HepG2 (cell line): ENCODE results near the gene MYOZ1. TPM values are rescaled to one million over a fixed set of nuclear protein-coding genes. Genes with fewer than 3 reads are reported as not detected.
A peak's percentile ranks its signal among the peaks of the same experiment; 100 is the strongest.

Experiments
- ATF1 ChIP-seq: IDR thresholded peaks from 2 replicates; pipeline ENCODE4 v1.6.1; 2016; ENCODE audit warnings: mild to moderate bottlenecking, control low read depth
- CREM ChIP-seq, 2 experiments: sonication (generic) in 1 of 2; formaldehyde crosslinking in 1 of 2; IDR thresholded peaks; 2 replicates each; pipeline versions ENCODE4 v1.4.0 to v1.6.1; 2016 to 2020; ENCODE audit warnings: antibody characterized with exemption in 1 of 2, mild to moderate bottlenecking in 1 of 2, missing genetic modification reagents in 1 of 2
- DBP ChIP-seq: sonication (generic); formaldehyde crosslinking; IDR thresholded peaks from 2 replicates; pipeline ENCODE4 v1.4.0; 2020; ENCODE audit warnings: missing genetic modification reagents; ENCODE audit errors: not compliant biosample characterization
- FOXC1 ChIP-seq: sonication (generic); formaldehyde crosslinking; IDR thresholded peaks from 2 replicates; pipeline ENCODE4 v1.8.0; 2022; ENCODE audit warnings: mild to moderate bottlenecking, missing genetic modification reagents, borderline replicate concordance
- GABPB1 ChIP-seq: IDR thresholded peaks from 2 replicates; pipeline ENCODE4 v1.6.1; 2016; ENCODE audit warnings: mild to moderate bottlenecking, missing genetic modification reagents, moderate library complexity, missing compliant biosample characterization
- MLLT10 ChIP-seq: sonication (generic); formaldehyde crosslinking; IDR thresholded peaks from 2 replicates; pipeline ENCODE4 v1.4.0; 2020; ENCODE audit warnings: missing genetic modification reagents
- MTF2 ChIP-seq: sonication (generic); formaldehyde crosslinking; IDR thresholded peaks from 2 replicates; pipeline ENCODE4 v1.5.0; 2020; ENCODE audit warnings: missing genetic modification reagents, borderline replicate concordance
- RFX5 ChIP-seq: IDR thresholded peaks from 2 replicates; pipeline ENCODE4 v1.6.1; 2011; ENCODE audit warnings: low read depth, low read length, improper control_type of control experiment
- SKI ChIP-seq: fragments of 450-650 bp; IDR thresholded peaks from one replicate; pipeline ENCODE4 v1.6.1; 2018; ENCODE audit warnings: mild to moderate bottlenecking; ENCODE audit not compliant: partially characterized antibody
- TFE3 ChIP-seq: IDR thresholded peaks from 2 replicates; pipeline ENCODE4 v1.6.1; 2016
- TSC22D2 ChIP-seq: sonication (generic); formaldehyde crosslinking; IDR thresholded peaks from 2 replicates; pipeline ENCODE4 v1.5.1; 2020; ENCODE audit warnings: missing genetic modification reagents, mild to moderate bottlenecking, borderline replicate concordance
- ZBTB26 ChIP-seq: IDR thresholded peaks from 2 replicates; pipeline ENCODE4 v1.6.1; 2016; ENCODE audit warnings: missing compliant biosample characterization, missing genetic modification reagents, borderline replicate concordance
- ZFAT ChIP-seq: sonication (generic); formaldehyde crosslinking; conservative IDR thresholded peaks from 2 replicates; pipeline ENCODE4 v1.8.1; 2023; ENCODE audit warnings: missing genetic modification reagents, inconsistent platforms
- ZFP36L2 ChIP-seq: sonication (generic); formaldehyde crosslinking; IDR thresholded peaks from 2 replicates; pipeline ENCODE4 v1.4.0; 2020; ENCODE audit warnings: missing genetic modification reagents
- ZIK1 ChIP-seq: sonication (generic); formaldehyde crosslinking; IDR thresholded peaks from 2 replicates; pipeline ENCODE4 v1.5.0; 2020; ENCODE audit warnings: mild to moderate bottlenecking, low read depth, missing genetic modification reagents, borderline replicate concordance
- ZNF331 ChIP-seq: sonication (generic); formaldehyde crosslinking; IDR thresholded peaks from 2 replicates; pipeline ENCODE4 v1.4.0; 2020; ENCODE audit warnings: missing genetic modification reagents
- ZNF639 ChIP-seq: conservative IDR thresholded peaks from 2 replicates; pipeline ENCODE4 v1.6.1; 2018; ENCODE audit warnings: missing genetic modification reagents
- ZNF703 ChIP-seq: sonication (generic); formaldehyde crosslinking; IDR thresholded peaks from 2 replicates; pipeline ENCODE4 v1.5.1; 2020; ENCODE audit warnings: missing genetic modification reagents, mild to moderate bottlenecking, moderate library complexity, borderline replicate concordance
- ZNF766 ChIP-seq: sonication (generic); formaldehyde crosslinking; IDR thresholded peaks from 2 replicates; pipeline ENCODE4 v1.5.0; 2020; ENCODE audit warnings: missing genetic modification reagents, borderline replicate concordance
- polyA plus RNA-seq, 8 experiments: library from polyadenylated mRNA; depleted of rRNA in 3 of 8; stranded (reverse) in 7 of 8; unstranded in 1 of 8; fragments of >200 nt; fragmentation: Illumina TruSeq in 4 of 8; extraction: Trizol in 4 of 8; gene quantifications; 2 replicates each; pipeline versions ENCODE4 v1.2.1 to v1.2.3, GENCODE V29; 2011 to 2016; ENCODE audit warnings: low read depth in 4 of 8, missing spikeins in 1 of 8, mixed read lengths in 1 of 8; ENCODE audit not compliant: insufficient read depth in 1 of 8
- total RNA-seq, 5 experiments: library from RNA; depleted of rRNA; stranded (reverse); fragments of >200 nt; fragmentation: Illumina TruSeq; extraction: Trizol; gene quantifications; 2 replicates each; pipeline ENCODE4 v1.2.3, GENCODE V29; 2016; ENCODE audit warnings: low read depth in 1 of 5

The MYOZ1 gene
- total and polyA plus RNA-seq, 2 of the 13 experiments (the other 11 are each of a cell fraction or from before 2014, with no cell fraction given) = not detected

GRCh38 chr10:73586583-73586984 lies 54.7 kb downstream of the MYOZ1 start (continued):
- no peak for TF ChIP-seq GABPB1
- TF ChIP-seq ZNF766 (CRISPR knock-in tag) = no peak
- TF ChIP-seq CREM (IDR thresholded peaks at IDR 0.05) = peak; percentile 77
- no peak for TF ChIP-seq CREM (CRISPR knock-in tag; IDR thresholded peaks at IDR 0.05)
- peak; percentile 62; the same call in 1 of the 2 replicates for TF ChIP-seq ATF1 (CRISPR knock-in tag)
- TF ChIP-seq FOXC1 = no peak
- no peak for TF ChIP-seq ZIK1
- TF ChIP-seq DBP = no peak
- peak; percentile 53; the same call in 1 of the 2 replicates for TF ChIP-seq ZNF331 (CRISPR knock-in tag)
- no peak for TF ChIP-seq MTF2
- no peak for TF ChIP-seq ZFP36L2 (CRISPR knock-in tag)
- TF ChIP-seq MLLT10 (CRISPR knock-in tag) = no peak
- no peak for TF ChIP-seq ZBTB26 (CRISPR knock-in tag)
- 0 out of 2 replicates have a peak, but pooled peaks have one; percentile 28 for TF ChIP-seq TFE3 (CRISPR knock-in tag)
- TF ChIP-seq RFX5 = no peak
- no peak for TF ChIP-seq ZNF703 (CRISPR knock-in tag)
- TF ChIP-seq ZFAT (CRISPR knock-in tag) = no peak
- TF ChIP-seq TSC22D2 (CRISPR knock-in tag) = no peak
- TF ChIP-seq ZNF639 (CRISPR knock-in tag) = no peak
- TF ChIP-seq SKI = no peak
